HepG2 (cell line): ENCODE results near the gene TXN. TPM values are rescaled to one million over a fixed set of nuclear protein-coding genes. Genes with fewer than 3 reads are reported as not detected.
A peak's percentile ranks its signal among the peaks of the same experiment; 100 is the strongest.

ENCODE experiments used
- ATAC-seq: fragments of 200-7000 bp; cut with Tn5 transposase; 3 replicates; pipeline ENCODE4 v1.9.1; 2020; ENCODE audit warnings: mild to moderate bottlenecking, moderate library complexity
- BruUV-seq: library from RNA; stranded (reverse); fragments of 400-500 nt; replicated peaks from 2 replicates; lab custom pipeline; 2021; lab: Mats Ljungman, UMichigan
- CTCF ChIA-PET: fragments of 300-600 bp; formaldehyde crosslinking; extraction: SDS; loops from one replicate; lab custom pipeline; 2021; ENCODE audit warnings: low total read pairs, inconsistent platforms, low intra/inter-chr PET ratio; lab: Yijun Ruan, JAX
- POLR2A ChIA-PET: fragments of 350-600 bp; sonication (Branson Sonifier 250); formaldehyde crosslinking; loops from one replicate; lab custom pipeline; 2020; ENCODE audit warnings: antibody characterized with exemption, inconsistent platforms; lab: Yijun Ruan, JAX
- DNase-seq: peaks from one replicate; pipeline ENCODE4 v3.0.0-alpha.2; 2015; ENCODE audit warnings: low spot score
- FAIRE-seq: peaks from 3 replicates; lab custom pipeline; 2011; peaks lifted over from hg19 to GRCh38; lab: Jason Lieb, UNC
- H2AFZ ChIP-seq: one replicate; pipeline ENCODE4 v1.6.1; 2011; ENCODE audit warnings: low read length, inconsistent platforms
- H3K27ac ChIP-seq: fragments of 300-600 bp; 3 replicates; pipeline ENCODE4 v1.8.0; 2011; ENCODE audit warnings: mixed run types, mild to moderate bottlenecking, mixed read lengths, low read length, inconsistent platforms; ENCODE audit not compliant: insufficient read depth; ENCODE audit errors: extremely low read length
- H3K27me3 ChIP-seq, 2 experiments: fragments of 200-600 bp in 1 of 2; 2 replicates in 1 of 2; 3 replicates in 1 of 2; pipeline versions ENCODE4 v1.6.0 to v1.8.0; 2011; ENCODE audit warnings: low read length in 2 of 2, mild to moderate bottlenecking in 2 of 2, moderate library complexity in 2 of 2, inconsistent platforms in 1 of 2; ENCODE audit not compliant: insufficient read depth in 2 of 2, control insufficient read depth in 1 of 2
- H3K36me3 ChIP-seq, 2 experiments: fragments of 200-600 bp in 1 of 2; replicated peaks in 1 of 2; 2 replicates in 1 of 2; 3 replicates in 1 of 2; pipeline versions ENCODE4 v1.5.1 to v1.8.0; 2011; ENCODE audit warnings: low read length in 2 of 2, inconsistent platforms in 1 of 2; ENCODE audit not compliant: insufficient read depth in 2 of 2, control insufficient read depth in 1 of 2
- H3K4me1 ChIP-seq: 2 replicates; pipeline ENCODE4 v1.5.1; 2012; ENCODE audit warnings: low read length, inconsistent platforms; ENCODE audit not compliant: insufficient read depth
- H3K4me2 ChIP-seq: 2 replicates; pipeline ENCODE4 v1.6.0; 2011; ENCODE audit warnings: low read depth, low read length, inconsistent platforms
- H3K4me3 ChIP-seq, 3 experiments: fragments of 200-600 bp in 1 of 3; sonication (generic), shearing (Covaris generic) in 1 of 3; replicated peaks in 1 of 3; 2 replicates each; pipeline ENCODE4 v1.5.1; 2011 to 2016; ENCODE audit warnings: low read length in 3 of 3, inconsistent platforms in 2 of 3, low read depth in 2 of 3, mild to moderate bottlenecking in 2 of 3, control low read depth in 1 of 3, mixed read lengths in 1 of 3; ENCODE audit not compliant: insufficient read depth in 1 of 3
- H3K79me2 ChIP-seq: one replicate; pipeline ENCODE4 v1.6.1; 2011; ENCODE audit warnings: low read length, inconsistent platforms; ENCODE audit not compliant: insufficient read depth
- H3K9ac ChIP-seq: 2 replicates; pipeline ENCODE4 v1.6.0; 2011; ENCODE audit warnings: mild to moderate bottlenecking, low read depth, low read length, inconsistent platforms; ENCODE audit not compliant: insufficient read depth
- H3K9me3 ChIP-seq: 2 replicates; pipeline ENCODE4 v1.5.1; 2012; ENCODE audit warnings: mild to moderate bottlenecking, low read length
- H4K20me1 ChIP-seq: 2 replicates; pipeline ENCODE4 v1.6.0; 2011; ENCODE audit warnings: inconsistent platforms, mild to moderate bottlenecking, low read length, moderate library complexity; ENCODE audit not compliant: insufficient read depth
- ARNT2 ChIP-seq: sonication (generic); formaldehyde crosslinking; IDR thresholded peaks from 2 replicates; pipeline ENCODE4 v1.8.0; 2022; ENCODE audit warnings: mild to moderate bottlenecking, low read depth, missing genetic modification reagents, moderate library complexity
- CEBPB ChIP-seq: IDR thresholded peaks from 2 replicates; pipeline ENCODE4 v1.6.1; 2011; ENCODE audit warnings: low read depth, low read length, improper control_type of control experiment, borderline replicate concordance
- FIP1L1 ChIP-seq: fragments of 200-400 bp; formaldehyde crosslinking; IDR thresholded peaks from 2 replicates; pipeline ENCODE4 v1.6.1; 2018; ENCODE audit warnings: low read depth, mild to moderate bottlenecking, low read length, moderate library complexity, borderline replicate concordance; ENCODE audit not compliant: insufficient read depth
- SRF ChIP-seq: IDR thresholded peaks from 2 replicates; pipeline ENCODE4 v1.6.1; 2011; ENCODE audit warnings: mild to moderate bottlenecking, low read depth, low read length, moderate library complexity
- TBX2 ChIP-seq: sonication (generic); formaldehyde crosslinking; IDR thresholded peaks from 2 replicates; pipeline ENCODE4 v1.5.0; 2020; ENCODE audit warnings: missing genetic modification reagents, mild to moderate bottlenecking, borderline replicate concordance
- TEAD2 ChIP-seq: sonication (generic); formaldehyde crosslinking; IDR thresholded peaks from 2 replicates; pipeline ENCODE4 v1.9.0; 2021; ENCODE audit warnings: missing genetic modification reagents
- ZNF501 ChIP-seq: sonication (generic); formaldehyde crosslinking; IDR thresholded peaks from 2 replicates; pipeline ENCODE4 v1.5.1; 2020; ENCODE audit warnings: mild to moderate bottlenecking, moderate library complexity, missing genetic modification reagents
- ZNF530 ChIP-seq: sonication (generic); formaldehyde crosslinking; IDR thresholded peaks from 2 replicates; pipeline ENCODE4 v1.5.0; 2020; ENCODE audit warnings: low read depth, mild to moderate bottlenecking, missing genetic modification reagents
- ZZZ3 ChIP-seq: sonication (generic); formaldehyde crosslinking; IDR thresholded peaks from 2 replicates; pipeline ENCODE4 v1.4.0; 2020; ENCODE audit warnings: missing genetic modification reagents, mild to moderate bottlenecking, borderline replicate concordance
- WGBS: methylation state at CpG from one replicate; pipeline ENCODE4 v1.1.6; 2017; ENCODE audit warnings: low lambda C conversion rate; 5-methylcytosine and 5-hydroxymethylcytosine counted together
- in situ Hi-C: cut with HindIII; loops from 2 replicates; pipeline ENCODE4 v1.10.0; 2017; ENCODE audit warnings: low pct_unique_long_range_greater_than_20kb; ENCODE audit not compliant: extremely low pct_ligation_motif_present
- intact Hi-C: fragments of 100-400 bp; cut with micrococcal nuclease; formaldehyde crosslinking; loops from one replicate; pipeline ENCODE4 v1.10.0; 2022; ENCODE audit not compliant: unreplicated experiment
- polyA plus RNA-seq, 8 experiments: library from polyadenylated mRNA; depleted of rRNA in 3 of 8; stranded (reverse) in 7 of 8; unstranded in 1 of 8; fragments of >200 nt; fragmentation: Illumina TruSeq in 4 of 8; extraction: Trizol in 4 of 8; gene quantifications; 2 replicates each; pipeline versions ENCODE4 v1.2.1 to v1.2.3, GENCODE V29; 2011 to 2016; ENCODE audit warnings: low read depth in 4 of 8, missing spikeins in 1 of 8, mixed read lengths in 1 of 8; ENCODE audit not compliant: insufficient read depth in 1 of 8
- total RNA-seq, 5 experiments: library from RNA; depleted of rRNA; stranded (reverse); fragments of >200 nt; fragmentation: Illumina TruSeq; extraction: Trizol; gene quantifications; 2 replicates each; pipeline ENCODE4 v1.2.3, GENCODE V29; 2016; ENCODE audit warnings: low read depth in 1 of 5
- TF ChIP-seq, protein P1 (sequence below): sonication (generic); formaldehyde crosslinking; IDR thresholded peaks from 2 replicates; pipeline ENCODE4 v1.4.0; 2020; ENCODE audit warnings: low read depth, mild to moderate bottlenecking, missing genetic modification reagents
- TF ChIP-seq, protein P2 (sequence below): sonication (generic); formaldehyde crosslinking; IDR thresholded peaks from 2 replicates; pipeline ENCODE4 v1.4.0; 2020; ENCODE audit warnings: low read depth, missing genetic modification reagents
- TF ChIP-seq, protein P3 (sequence below): IDR thresholded peaks from 2 replicates; pipeline ENCODE4 v1.6.1; 2016; ENCODE audit warnings: mild to moderate bottlenecking, missing biosample characterization, missing genetic modification reagents

Gene TXN
- total and polyA plus RNA-seq, 2 of the 13 experiments (the other 11 are each of a cell fraction or from before 2014, with no cell fraction given): 364 to 470 TPM

DNA sequence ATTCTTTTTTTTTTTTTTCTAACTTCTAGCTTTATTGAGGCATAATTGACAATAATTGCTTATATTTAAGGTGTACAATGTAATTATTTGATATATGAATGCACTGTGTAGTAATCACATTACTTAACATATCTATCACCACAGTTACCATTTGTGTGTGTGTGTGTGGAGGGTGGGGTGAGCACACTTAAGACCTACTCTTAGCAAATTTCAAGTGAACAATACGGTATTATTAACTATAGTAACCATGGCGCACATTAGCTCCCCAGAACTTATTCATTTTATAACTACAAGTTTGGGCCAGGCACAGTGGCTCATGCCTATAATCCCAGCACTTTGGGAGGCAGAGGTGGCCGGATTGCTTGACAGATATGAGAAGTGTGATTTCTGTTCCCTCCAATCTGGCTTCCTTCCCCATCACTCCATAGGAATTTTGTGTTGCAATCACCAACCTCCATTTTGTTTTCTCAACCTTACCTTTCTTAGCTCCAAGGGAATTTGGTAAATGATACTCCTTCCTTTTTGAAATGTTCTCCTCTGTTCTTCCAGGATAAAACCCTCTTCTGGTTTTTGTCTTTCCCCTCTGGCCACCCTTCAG lies 14.9 kb downstream of the TXN start:
- no peaks in the 10 kb centered on the region for H3K27me3 ChIP-seq
- H3K9me3 ChIP-seq: no peaks in the 10 kb centered on the region
- H3K27ac ChIP-seq: no peak overlapping the region
- TF ChIP-seq CEBPB (peak; percentile 50), ZZZ3 (no peak)
- H4K20me1 ChIP-seq: peaks cover 3% of the 10 kb centered on the region; the same call in 1 of the 2 replicates
- no TSS peak for BruUV-seq
- POLR2A ChIA-PET: interaction anchor here (1.2 to 2.4 kb wide), 2 partner anchors 15 to 47 kb away, joined by 4 to 10 read pairs; partner anchors contain the start of gene TXN
- FAIRE-seq (no peak), DNase-seq (no peak), ATAC-seq (peak; percentile 23)
- 93% methylated on average over 3 of the region's 3 CpGs for WGBS
- no peak overlapping the region for H3K4me3 ChIP-seq
- H3K4me2 ChIP-seq: no peak overlapping the region
- H3K79me2 ChIP-seq: peaks cover 4% of the 10 kb centered on the region
- intact Hi-C loops (no loop called here), in situ Hi-C loops (no loop called here)
- H3K9ac ChIP-seq: no peak overlapping the region
- H2AFZ ChIP-seq: no peak overlapping the region
- no peaks in the 10 kb centered on the region for H3K4me1 ChIP-seq
- H3K36me3 ChIP-seq: peaks cover 5 to 18% of the 10 kb centered on the region in 2 experiments
- CTCF ChIA-PET: no interaction called here

DNA sequence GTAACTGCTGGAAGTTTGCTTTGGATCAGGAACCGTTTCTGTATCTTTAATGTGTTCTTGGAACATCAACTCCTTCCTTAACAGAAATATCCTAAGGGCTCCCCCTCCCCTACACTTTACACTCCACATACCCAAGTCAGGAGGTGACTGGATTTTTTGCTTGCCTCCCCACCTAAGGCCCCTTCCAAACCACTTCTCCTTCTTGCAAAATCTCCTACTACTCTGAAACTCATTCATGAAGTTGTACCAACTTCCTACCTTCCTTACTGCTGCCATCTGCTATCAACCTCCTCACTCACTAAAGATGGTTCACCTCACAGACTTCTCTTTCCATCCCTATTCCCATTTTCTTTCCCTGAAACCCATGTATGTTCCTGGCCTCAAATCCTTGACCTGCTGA lies 16.1 kb downstream of the TXN start:
- no peak; the same call in 1 of the 3 replicates for ATAC-seq
- no TSS peak for BruUV-seq
- whole genome bisulfite sequencing: 44% methylated on average over 1 of the region's 1 CpG
- Histone ChIP-seq H3K36me3 (peaks cover 2 to 10% of the 10 kb centered on the region in 2 experiments), H3K9ac (no peak overlapping the region), H3K79me2 (no peaks in the 10 kb centered on the region), H3K4me2 (no peak overlapping the region), H2AFZ (no peak overlapping the region), H3K27me3 (no peaks in the 10 kb centered on the region), H4K20me1 (no peaks in the 10 kb centered on the region), H3K9me3 (no peaks in the 10 kb centered on the region), H3K4me1 (no peaks in the 10 kb centered on the region), H3K27ac (no peak overlapping the region), H3K4me3 (no peak overlapping the region)
- no peak for DNase-seq
- POLR2A ChIA-PET: no interaction called here
- CTCF ChIA-PET: no interaction called here
- TF ChIP-seq FIP1L1 (no peak), SRF (no peak), TEAD2 (CRISPR knock-in tag) (no peak), TBX2 (CRISPR knock-in tag) (no peak), ZNF501 (no peak), ARNT2 (CRISPR knock-in tag) (no peak), ZNF530 (CRISPR knock-in tag) (no peak)
- TF ChIP-seq, protein P1, sequence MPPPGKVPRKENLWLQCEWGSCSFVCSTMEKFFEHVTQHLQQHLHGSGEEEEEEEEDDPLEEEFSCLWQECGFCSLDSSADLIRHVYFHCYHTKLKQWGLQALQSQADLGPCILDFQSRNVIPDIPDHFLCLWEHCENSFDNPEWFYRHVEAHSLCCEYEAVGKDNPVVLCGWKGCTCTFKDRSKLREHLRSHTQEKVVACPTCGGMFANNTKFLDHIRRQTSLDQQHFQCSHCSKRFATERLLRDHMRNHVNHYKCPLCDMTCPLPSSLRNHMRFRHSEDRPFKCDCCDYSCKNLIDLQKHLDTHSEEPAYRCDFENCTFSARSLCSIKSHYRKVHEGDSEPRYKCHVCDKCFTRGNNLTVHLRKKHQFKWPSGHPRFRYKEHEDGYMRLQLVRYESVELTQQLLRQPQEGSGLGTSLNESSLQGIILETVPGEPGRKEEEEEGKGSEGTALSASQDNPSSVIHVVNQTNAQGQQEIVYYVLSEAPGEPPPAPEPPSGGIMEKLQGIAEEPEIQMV: no peak
- TF ChIP-seq, protein P2, sequence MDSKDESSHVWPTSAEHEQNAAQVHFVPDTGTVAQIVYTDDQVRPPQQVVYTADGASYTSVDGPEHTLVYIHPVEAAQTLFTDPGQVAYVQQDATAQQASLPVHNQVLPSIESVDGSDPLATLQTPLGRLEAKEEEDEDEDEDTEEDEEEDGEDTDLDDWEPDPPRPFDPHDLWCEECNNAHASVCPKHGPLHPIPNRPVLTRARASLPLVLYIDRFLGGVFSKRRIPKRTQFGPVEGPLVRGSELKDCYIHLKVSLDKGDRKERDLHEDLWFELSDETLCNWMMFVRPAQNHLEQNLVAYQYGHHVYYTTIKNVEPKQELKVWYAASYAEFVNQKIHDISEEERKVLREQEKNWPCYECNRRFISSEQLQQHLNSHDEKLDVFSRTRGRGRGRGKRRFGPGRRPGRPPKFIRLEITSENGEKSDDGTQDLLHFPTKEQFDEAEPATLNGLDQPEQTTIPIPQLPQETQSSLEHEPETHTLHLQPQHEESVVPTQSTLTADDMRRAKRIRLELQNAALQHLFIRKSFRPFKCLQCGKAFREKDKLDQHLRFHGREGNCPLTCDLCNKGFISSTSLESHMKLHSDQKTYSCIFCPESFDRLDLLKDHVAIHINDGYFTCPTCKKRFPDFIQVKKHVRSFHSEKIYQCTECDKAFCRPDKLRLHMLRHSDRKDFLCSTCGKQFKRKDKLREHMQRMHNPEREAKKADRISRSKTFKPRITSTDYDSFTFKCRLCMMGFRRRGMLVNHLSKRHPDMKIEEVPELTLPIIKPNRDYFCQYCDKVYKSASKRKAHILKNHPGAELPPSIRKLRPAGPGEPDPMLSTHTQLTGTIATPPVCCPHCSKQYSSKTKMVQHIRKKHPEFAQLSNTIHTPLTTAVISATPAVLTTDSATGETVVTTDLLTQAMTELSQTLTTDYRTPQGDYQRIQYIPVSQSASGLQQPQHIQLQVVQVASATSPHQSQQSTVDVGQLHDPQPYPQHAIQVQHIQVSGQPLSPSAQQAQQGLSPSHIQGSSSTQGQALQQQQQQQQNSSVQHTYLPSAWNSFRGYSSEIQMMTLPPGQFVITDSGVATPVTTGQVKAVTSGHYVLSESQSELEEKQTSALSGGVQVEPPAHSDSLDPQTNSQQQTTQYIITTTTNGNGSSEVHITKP (CRISPR knock-in tag): no peak
- TF ChIP-seq, protein P3, sequence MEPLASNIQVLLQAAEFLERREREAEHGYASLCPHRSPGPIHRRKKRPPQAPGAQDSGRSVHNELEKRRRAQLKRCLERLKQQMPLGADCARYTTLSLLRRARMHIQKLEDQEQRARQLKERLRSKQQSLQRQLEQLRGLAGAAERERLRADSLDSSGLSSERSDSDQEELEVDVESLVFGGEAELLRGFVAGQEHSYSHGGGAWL (CRISPR knock-in tag): no peak
- FAIRE-seq: no peak
- in situ Hi-C loops: no loop called here
- intact Hi-C loops: no loop called here
